Measurements from ENCODE around the gene MXRA8. TPM values are rescaled to one million over a fixed set of nuclear protein-coding genes. Genes with fewer than 3 reads are reported as not detected.

The MXRA8 gene
- total RNA-seq, 2 donors from 2014 or later = 28.3 to 29.2 TPM

- WGBS, 2 experiments (ENCODE audit: insufficient coverage in 1 of 2, insufficient read length in 1 of 2) = 89 to 90% methylated on average over 14 to 20 of the region's 20 CpGs
- peaks cover 3% of the 10 kb centered on the region for H3K4me1 ChIP-seq (ENCODE audit: control insufficient read depth, insufficient read depth, low read length)
- H3K9me3 ChIP-seq (ENCODE audit: control insufficient read depth, low read length) = no peaks in the 10 kb centered on the region
- Mint-ChIP-seq H3K27me3 (ENCODE audit: insufficient read depth) (peaks cover 8% of the 10 kb centered on the region), H3K9me3 (no peaks in the 10 kb centered on the region), H3K27ac (peak overlapping the region; percentile 39), H3K36me3 (ENCODE audit: low read depth) (no peaks in the 10 kb centered on the region), H3K4me3 (no peak overlapping the region), H3K4me1 (peaks cover 20% of the 10 kb centered on the region)
- no peak for TF ChIP-seq CTCF (conservative IDR thresholded peaks at IDR 0.05)
- peak; percentile 81 for DNase-seq
- H3K9ac ChIP-seq (ENCODE audit: extremely low read depth, low read length, poor library complexity, severe bottlenecking) = no peak overlapping the region
- H3K27ac ChIP-seq (ENCODE audit: low read depth, low read length) = no peak overlapping the region
- no peak overlapping the region for H3K4me3 ChIP-seq (ENCODE audit: low read length)
- no peaks in the 10 kb centered on the region for H3K36me3 ChIP-seq (ENCODE audit: control insufficient read depth, insufficient read depth, low read length)
- H3K27me3 ChIP-seq (ENCODE audit: control insufficient read depth, insufficient read depth, low read length, poor library complexity, severe bottlenecking) = no peaks in the 10 kb centered on the region
Observed at GRCh38 chr1:1360506-1361169, 2.3 kb upstream of the MXRA8 start.

- Histone ChIP-seq H3K9me3 (ENCODE audit: control insufficient read depth, low read length) (no peaks in the 10 kb centered on the region), H3K4me1 (ENCODE audit: control insufficient read depth, insufficient read depth, low read length) (peaks cover 3% of the 10 kb centered on the region), H3K9ac (ENCODE audit: extremely low read depth, low read length, poor library complexity, severe bottlenecking) (no peak overlapping the region), H3K36me3 (ENCODE audit: control insufficient read depth, insufficient read depth, low read length) (no peaks in the 10 kb centered on the region), H3K4me3 (ENCODE audit: low read length) (no peak overlapping the region), H3K27ac (ENCODE audit: low read depth, low read length) (peak overlapping the region; percentile 94), H3K27me3 (ENCODE audit: control insufficient read depth, insufficient read depth, low read length, poor library complexity, severe bottlenecking) (no peaks in the 10 kb centered on the region)
- H3K4me1 Mint-ChIP-seq = peaks cover 20% of the 10 kb centered on the region
- H3K36me3 Mint-ChIP-seq (ENCODE audit: low read depth) = no peaks in the 10 kb centered on the region
- H3K27ac Mint-ChIP-seq = no peak overlapping the region
- H3K4me3 Mint-ChIP-seq = no peak overlapping the region
- no peak for TF ChIP-seq CTCF (conservative IDR thresholded peaks at IDR 0.05)
- H3K9me3 Mint-ChIP-seq = no peaks in the 10 kb centered on the region
- DNase-seq = no peak
- peaks cover 9% of the 10 kb centered on the region for H3K27me3 Mint-ChIP-seq (ENCODE audit: insufficient read depth)
- WGBS, 2 experiments (ENCODE audit: insufficient coverage in 1 of 2, insufficient read length in 1 of 2) = 64 to 81% methylated on average over 16 to 28 of the region's 28 CpGs
Observed at GRCh38 chr1:1359664-1360468, 1.5 kb upstream of the MXRA8 start.

- Histone ChIP-seq H3K4me1 (ENCODE audit: control insufficient read depth, insufficient read depth, low read length) (peaks cover 3% of the 10 kb centered on the region), H3K9ac (ENCODE audit: extremely low read depth, low read length, poor library complexity, severe bottlenecking) (no peak overlapping the region), H3K4me3 (ENCODE audit: low read length) (peak overlapping the region; percentile 81), H3K9me3 (ENCODE audit: control insufficient read depth, low read length) (no peaks in the 10 kb centered on the region), H3K36me3 (ENCODE audit: control insufficient read depth, insufficient read depth, low read length) (no peaks in the 10 kb centered on the region), H3K27me3 (ENCODE audit: control insufficient read depth, insufficient read depth, low read length, poor library complexity, severe bottlenecking) (no peaks in the 10 kb centered on the region), H3K27ac (ENCODE audit: low read depth, low read length) (peak overlapping the region; percentile 94)
- no peaks in the 10 kb centered on the region for H3K36me3 Mint-ChIP-seq (ENCODE audit: low read depth)
- H3K4me1 Mint-ChIP-seq = peaks cover 20% of the 10 kb centered on the region
- no peak for TF ChIP-seq CTCF (conservative IDR thresholded peaks at IDR 0.05)
- 85 to 100% methylated on average over 2 to 6 of the region's 6 CpGs for WGBS, 2 experiments (ENCODE audit: insufficient coverage in 1 of 2, insufficient read length in 1 of 2)
- H3K27ac Mint-ChIP-seq = no peak overlapping the region
- DNase-seq = no peak
- H3K4me3 Mint-ChIP-seq = no peak overlapping the region
- peaks cover 10% of the 10 kb centered on the region for H3K27me3 Mint-ChIP-seq (ENCODE audit: insufficient read depth)
- H3K9me3 Mint-ChIP-seq = no peaks in the 10 kb centered on the region
Observed at GRCh38 chr1:1359308-1359663, 931 bp upstream of the MXRA8 start.

Measured in endodermal cell (in vitro differentiated cells).